Measurements from ENCODE around the gene SCN8A. TPM values are rescaled to one million over a fixed set of nuclear protein-coding genes. Genes with fewer than 3 reads are reported as not detected.
"Not testable (repeated sequence)": the region's sequence is repeated elsewhere in the genome, so short reads cannot be mapped to it uniquely, and the experiment has no call there.

The SCN8A gene
- total RNA-seq = 0.22 TPM
- long read RNA-seq = 0 reads

DNA sequence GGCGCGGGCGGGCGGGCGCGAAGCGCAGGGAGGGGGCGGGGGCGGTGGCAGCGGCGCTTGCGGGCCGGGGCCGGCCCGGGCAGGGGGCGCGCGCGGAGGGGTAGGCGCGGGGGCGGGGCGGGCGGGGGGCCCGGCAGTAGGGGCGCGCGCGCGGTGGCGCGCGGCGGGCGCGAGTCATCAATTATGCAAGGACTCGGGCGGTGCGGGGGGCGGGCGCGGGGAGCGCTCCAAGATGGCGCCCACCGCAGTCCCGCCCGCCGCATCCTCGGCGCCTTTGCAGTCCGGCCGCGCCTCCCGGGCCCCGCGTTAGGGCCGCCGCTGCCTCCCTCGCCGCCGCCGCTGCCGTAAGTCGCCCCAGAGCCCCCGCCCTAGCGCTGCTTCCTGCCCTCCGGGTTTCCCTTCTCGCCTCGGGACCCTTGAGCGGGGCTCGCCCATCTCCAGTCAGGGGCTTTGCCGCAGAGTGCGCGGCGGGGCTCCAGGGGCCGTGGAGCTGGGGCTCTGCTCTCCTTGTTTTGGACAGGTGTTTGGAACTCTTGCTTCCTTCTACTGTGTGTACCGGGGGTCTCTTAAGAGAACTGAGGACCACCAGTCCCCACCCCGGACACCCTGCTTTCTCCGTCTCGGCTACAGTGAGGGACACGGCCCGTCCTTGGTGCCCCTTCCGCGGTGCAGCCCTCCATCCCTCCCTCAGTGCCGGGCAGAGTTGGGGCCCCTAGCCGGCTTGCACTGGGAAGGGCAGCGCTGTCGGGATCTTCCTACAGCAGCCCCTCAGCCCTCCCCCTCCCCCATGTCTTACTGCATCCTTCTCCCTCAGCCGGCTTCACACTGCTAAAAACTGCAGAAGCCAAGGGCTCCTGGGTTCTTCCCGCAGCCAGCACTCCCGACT lies at the start of gene SCN8A:
Gene SCN8A (plus strand): TSS at position 218 of the 886 bp plus-strand sequence. CDS start 71,585 bp downstream, outside the sequence.
- DNase-seq = peak; percentile 45
- ATAC-seq = peak; percentile 43
- intact Hi-C loops (cut with micrococcal nuclease) = no loop called here

DNA sequence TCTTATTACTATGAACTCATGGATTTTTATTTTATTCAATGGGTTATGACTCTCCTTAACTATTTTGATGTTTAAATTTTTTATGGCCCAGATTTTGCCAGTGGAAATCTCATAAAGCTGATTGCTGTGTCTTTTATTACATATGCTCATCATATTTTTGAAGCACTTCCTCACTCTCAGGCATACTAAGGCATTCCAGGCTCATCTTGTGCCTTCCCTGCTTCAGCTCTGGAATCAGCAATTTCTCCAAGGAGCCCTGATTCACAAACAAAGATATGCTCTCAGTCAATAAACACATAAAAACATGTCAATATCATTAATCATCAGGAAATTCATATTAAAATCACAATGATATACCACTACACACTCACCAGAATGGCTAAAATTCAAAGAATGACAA lies 44.9 kb upstream of the SCN8A start:
- DNase-seq = no peak
- intact Hi-C loops (cut with micrococcal nuclease) = no loop called here
- no peak for ATAC-seq

DNA sequence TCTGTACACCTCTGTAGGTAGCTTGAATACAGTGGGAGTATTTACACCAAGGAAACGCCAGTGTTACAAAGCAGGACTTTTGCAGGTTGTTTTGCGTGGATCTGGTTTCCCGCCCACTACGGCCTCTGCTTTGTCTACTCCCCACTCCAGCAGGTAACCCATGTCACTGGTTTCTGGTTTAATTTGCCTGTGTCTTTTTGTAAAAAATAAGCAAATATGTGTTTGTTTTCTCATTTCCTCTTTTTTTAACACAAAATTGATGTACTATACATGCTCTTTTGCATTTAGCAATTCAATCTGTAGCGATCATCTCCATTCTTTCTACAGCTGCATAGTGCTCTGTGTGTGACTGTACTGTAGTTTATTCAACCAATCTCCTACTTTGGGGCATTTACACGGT lies 43.4 kb upstream of the SCN8A start:
- ATAC-seq (no peak), DNase-seq (no peak)
- intact Hi-C loops (cut with micrococcal nuclease) = no loop called here

DNA sequence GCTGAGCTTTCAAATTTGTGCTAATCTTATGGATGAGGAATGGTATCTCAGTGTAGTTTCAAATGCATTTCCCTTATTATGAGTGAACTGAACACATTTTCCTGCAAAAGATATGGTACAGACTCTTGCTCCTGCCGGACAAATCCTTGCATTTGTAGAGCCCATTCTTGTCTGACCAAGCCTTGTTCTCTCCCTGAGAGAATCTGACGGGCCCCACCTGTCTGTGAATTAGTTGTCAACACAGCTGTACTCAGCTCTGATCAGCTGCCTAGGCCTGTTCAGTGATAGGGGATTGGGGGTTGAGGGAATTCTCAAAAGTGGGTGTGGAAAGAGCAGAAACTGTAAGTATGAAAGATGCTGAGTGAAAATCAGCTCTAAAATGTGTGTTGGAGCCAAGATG lies 42.8 kb upstream of the SCN8A start:
- ATAC-seq (no peak), DNase-seq (no peak)
- intact Hi-C loops (cut with micrococcal nuclease) = no loop called here

DNA sequence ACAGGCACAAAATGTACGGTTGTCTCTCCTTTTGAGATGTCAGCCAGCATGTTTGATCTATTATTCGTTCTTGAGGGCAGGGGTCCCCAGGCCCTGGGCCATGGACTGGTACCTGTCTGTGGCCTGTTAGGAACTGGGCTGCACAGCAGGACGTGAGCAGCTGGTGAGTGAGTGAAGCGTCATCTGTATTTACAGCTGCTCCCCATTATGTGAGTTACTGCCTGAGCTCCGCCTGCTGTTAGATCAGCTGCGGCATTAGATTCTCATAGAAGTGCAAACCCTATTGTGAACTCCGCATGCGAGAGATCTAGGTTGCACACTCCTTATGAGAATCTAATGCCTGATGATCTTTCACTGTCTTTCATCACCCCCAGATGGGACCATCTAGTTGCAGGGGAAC lies 41.4 kb upstream of the SCN8A start:
- ATAC-seq = no peak
- intact Hi-C loops (cut with micrococcal nuclease) = no loop called here
- DNase-seq = no peak

DNA sequence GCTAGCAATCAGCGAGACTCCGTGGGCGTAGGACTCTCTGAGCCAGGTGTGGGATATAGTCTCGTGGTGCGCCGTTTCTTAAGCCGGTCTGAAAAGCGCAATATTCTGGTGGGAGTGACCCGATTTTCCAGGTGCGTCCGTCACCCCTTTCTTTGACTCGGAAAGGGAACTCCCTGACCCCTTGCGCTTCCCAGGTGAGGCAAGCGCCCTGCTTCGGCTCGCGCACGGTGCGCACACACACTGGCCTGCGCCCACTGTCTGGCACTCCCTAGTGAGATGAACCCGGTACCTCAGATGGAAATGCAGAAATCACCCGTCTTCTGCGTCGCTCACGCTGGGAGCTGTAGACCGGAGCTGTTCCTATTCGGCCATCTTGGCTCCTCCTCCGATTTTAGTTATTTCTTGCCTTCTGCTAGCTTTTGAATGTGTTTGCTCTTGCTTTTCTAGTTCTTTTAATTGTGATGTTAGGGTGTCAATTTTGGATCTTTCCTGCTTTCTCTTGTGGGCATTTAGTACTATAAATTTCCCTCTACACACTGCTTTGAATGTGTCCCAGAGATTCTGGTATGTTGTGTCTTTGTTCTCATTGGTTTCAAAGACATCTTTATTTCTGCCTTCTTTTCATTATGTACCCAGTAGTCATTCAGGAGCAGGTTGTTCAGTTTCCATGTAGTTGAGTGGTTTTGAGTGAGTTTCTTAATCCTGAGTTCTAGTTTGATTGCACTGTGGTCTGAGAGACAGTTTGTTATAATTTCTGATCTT lies 22.6 kb upstream of the SCN8A start:
- intact Hi-C loops (cut with micrococcal nuclease); DNase-seq; ATAC-seq: not testable (repeated sequence)

DNA sequence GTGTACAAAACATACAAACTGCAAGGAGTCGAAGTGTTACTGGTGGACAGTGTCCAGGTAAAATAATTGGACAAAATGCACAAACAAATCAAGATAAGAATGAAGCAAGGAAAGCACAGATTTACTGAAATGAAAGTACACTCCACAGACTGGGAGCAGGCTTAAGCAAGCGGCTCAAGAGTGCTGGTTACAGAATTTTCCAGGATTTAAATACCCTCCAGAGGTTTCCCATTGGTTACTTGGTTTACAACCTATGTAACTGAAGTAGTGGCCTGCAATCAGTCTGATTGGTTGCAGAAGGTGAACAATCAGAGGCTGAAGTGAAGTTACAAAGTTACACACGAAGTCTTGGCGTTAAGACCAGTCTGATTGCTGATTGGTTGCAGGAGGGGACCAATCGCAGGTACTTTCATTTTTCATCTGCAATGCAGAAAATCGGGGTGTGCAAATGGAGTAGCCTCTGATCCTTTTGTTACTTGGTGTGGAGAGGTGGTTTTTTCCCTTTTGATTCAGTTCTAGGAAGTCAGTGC lies 11.6 kb upstream of the SCN8A start:
- no peak for DNase-seq
- no peak for ATAC-seq
- intact Hi-C loops (cut with micrococcal nuclease) = no loop called here

DNA sequence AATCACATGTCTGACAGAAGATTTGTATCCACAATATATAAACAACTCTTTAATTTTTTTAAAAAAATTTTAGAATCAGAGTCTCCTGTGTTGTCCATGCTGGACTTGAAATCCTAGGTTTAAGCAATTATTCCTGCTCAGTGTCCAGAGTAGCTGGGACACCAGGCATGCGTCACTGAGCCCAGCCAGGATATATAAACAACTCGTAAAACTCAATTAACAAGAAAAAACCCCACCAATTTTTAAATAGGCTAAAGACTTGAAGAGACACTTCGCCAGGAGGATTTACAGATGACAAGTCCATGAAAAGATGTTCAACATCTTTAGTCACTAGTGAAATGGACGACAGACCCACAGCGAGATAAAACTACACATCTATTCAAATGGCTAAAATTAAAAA lies 2.0 kb upstream of the SCN8A start:
- intact Hi-C loops (cut with micrococcal nuclease) = no loop called here
- ATAC-seq = no peak

DNA sequence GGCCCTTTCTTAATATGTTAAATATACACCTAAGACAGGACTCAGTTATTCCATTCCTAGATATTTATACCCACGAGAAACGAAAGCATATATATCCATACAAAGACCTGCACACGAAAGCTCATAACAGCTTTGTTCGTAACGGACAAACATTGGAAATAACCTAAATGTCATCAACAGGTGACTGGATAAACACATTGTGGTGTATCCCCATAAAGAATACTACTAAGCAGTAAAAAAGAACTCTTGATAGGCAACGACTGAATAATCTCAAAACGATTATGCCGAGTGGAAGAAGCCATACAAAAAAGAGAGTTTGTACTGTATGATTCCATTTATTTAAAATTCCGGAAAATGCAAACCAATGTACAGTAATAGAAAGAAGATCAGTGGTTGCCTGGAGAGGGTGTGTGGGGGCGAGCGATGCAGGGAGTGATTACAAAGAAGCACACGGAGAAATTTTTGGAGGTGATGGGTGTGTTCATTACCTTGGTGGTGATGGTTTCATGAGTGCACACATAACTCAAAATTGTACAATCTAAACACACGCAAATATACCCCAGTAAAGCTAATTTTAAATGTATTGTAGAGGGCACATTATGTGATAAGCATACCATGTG lies 1.4 kb upstream of the SCN8A start:
- no peak for ATAC-seq
- intact Hi-C loops (cut with micrococcal nuclease) = no loop called here
- no peak for DNase-seq

More for the DNA sequence above, 2.0 kb upstream of the SCN8A start:
- no peak for DNase-seq

DNA sequence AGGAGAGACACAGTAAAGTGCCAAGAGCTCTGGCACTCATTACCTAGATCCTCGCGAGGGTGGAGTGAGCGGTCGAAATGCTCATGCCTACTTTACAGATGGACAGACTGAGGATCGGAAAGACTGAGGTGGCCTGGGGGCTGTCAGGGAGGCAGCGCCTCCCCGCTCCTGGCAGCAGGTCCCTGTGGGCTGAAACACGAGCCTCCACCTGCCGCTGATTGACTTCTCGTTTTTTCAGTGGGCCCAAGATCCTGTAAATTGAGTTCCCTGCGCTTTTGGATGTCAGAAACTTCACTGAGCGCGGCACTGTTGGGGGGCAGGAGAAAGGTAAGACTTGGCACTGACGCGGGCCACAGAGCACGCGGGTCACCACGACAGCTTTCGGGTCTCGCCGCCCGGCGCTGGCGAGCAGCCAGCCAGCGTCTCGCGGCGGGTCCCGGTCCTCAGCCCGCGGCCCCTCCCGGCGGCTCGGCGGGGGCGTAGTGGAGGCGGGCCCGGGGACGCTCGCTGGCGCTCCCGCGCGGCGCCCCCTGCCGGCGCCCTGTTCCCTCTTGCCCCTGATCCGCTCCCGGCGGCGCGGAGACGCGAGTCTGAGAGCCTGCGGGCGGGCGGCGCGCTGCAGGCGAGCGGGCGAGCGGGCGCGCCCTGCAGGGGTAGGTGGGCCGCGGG lies 552 bp upstream of the SCN8A start:
- DNase-seq (peak; percentile 79), ATAC-seq (peak; percentile 78)
- intact Hi-C loops (cut with micrococcal nuclease) = no loop called here

DNA sequence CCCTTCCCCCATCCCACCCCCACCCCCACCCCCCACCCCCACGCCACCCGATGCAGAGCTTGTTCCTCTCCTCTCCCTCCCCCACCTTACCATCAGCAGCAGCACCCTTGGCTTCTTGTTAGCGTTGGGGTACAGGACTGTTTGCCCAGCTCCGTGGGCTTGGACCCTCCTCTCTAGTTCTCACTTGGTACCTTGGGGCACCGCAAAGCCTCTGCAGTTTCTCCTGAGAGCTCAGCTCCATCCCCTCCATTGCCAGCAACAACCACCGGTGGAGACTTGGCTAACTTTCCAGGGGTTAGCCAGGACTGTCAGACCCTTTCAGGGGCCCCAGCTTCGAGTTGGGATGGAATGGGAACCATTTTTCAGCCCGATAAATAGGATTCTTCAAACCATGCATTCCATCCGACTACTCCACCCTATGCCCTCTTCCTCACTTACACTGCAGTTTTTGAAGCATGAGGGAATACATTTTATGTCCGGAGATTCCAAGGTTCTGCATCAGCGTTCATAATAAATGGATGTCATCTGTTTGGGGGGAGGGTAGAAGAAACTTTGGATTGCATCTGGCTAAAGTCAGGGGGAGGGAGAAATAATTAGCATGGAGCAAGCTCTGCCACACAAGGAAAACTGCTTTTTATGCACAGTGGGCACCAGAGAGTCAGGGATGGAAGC lies 1.1 kb downstream of the SCN8A start:
- ATAC-seq = no peak
- DNase-seq = no peak
- intact Hi-C loops (cut with micrococcal nuclease) = no loop called here

DNA sequence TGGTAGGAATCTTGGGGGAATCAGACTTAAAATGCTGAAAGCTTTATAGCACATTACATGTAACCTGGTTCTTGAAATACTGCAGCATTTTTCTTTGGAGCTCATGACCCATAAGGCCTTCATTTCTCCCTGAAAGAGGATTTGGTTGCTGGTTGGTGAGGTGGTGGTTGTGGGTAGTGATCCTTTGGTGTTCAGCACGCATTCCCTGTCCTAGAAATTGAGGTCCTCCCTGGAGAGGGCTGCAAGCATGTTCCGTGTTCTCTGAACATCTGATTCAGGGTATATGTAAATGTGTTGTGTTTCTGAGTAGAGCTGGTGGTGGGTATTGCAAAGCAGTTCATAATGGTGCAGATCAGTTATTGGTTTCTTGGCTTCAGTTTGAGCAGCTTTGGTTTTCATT lies 2.0 kb downstream of the SCN8A start:
- intact Hi-C loops (cut with micrococcal nuclease) = no loop called here
- no peak for ATAC-seq
- no peak for DNase-seq

DNA sequence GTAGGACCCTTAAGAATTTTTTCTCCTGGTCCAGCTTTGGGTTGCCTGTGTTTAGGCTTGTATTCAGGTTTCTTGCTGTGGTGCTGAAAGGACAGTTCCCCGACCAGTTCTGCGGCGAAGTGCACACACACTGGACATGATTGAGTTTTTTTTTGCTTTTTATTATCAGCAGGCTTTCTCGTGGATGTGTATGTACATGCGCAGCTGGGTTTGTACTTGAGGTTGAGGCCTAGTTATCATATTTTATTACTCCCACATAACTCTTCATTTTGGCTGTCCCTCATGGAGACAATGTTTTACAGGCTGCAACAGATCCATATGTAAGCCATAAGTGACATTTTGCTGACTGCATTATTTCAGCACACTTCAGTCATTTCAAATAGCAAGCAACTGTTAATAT lies 2.5 kb downstream of the SCN8A start:
- no peak for DNase-seq
- intact Hi-C loops (cut with micrococcal nuclease) = no loop called here
- ATAC-seq = no peak

DNA sequence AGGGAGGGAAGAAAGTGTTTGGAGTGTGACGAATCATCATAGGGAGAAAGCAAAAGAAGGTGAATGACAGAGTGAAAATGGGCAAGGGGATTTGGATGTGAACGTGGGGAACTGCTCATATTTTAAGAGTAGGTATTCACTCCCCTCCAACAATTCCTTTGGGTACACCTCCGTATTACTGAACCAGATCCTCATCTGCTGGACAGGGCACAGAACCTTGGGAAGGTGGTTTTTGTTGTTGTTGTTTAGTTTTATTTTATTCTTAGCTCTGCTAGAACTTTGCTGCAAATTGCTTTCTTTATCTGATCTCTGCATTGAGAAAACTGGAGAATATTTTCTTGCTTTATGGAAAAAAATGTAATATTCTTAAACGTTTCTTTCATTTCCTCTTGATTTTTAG lies 7.1 kb downstream of the SCN8A start:
- intact Hi-C loops (cut with micrococcal nuclease) = no loop called here
- ATAC-seq (no peak), DNase-seq (no peak)

DNA sequence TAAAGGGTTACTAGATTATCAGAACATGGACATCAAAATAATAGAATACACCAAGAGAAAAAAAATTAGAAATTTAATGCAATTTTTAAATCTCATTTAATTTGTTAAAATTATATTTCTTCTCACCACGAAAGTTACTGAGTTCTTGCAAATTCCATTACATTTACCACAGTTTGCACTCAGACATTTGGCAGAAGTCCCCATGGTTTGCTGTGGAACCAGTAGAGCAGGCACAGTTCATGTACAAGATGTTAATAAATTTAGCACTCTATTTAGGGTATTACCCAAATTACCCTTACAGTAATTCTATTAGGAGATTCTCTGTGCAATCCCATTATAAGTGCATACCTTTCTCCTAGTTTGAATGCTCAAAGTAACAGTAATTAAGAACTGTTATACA lies 9.7 kb downstream of the SCN8A start:
- ATAC-seq (no peak), DNase-seq (no peak)
- intact Hi-C loops (cut with micrococcal nuclease) = no loop called here

DNA sequence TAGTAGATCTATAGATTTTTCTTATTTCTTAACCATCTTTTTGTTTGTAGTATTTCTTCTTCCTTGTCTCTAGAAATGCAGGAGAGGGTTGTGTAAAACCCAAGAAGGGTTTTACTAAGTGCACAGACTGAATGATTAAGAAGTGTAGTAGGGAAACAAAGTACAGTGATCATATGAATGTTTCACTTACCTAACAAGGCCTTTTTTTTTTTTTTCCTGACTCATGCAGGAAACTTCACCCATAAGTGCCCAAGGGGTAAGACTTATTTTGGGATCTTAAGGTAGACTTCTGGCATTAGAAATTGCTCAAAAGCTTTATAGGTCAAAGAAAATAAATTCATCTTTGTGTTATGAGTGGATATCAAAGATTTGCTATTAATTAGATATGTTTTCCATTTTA lies 10.2 kb downstream of the SCN8A start:
- ATAC-seq (no peak), DNase-seq (no peak)
- intact Hi-C loops (cut with micrococcal nuclease) = no loop called here

DNA sequence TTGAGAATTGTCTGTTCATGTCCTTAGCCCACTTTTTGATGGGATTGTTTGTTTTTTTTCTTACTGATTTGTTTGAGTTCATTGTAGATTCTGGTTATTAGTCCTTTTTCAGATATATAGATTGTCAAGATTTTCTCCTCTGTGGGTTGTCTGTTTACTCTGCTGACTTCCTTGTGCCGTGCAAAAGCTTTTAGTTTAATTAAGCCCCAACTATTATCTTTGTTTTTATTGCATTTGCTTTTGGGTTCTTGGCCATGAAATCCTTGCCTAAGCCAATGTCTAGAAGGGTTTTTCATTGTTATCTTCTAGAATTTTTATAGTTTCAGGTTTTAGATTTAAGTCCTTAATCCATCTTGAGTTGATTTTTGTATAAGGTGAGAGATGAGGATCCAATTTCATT lies 14.9 kb downstream of the SCN8A start:
- ATAC-seq; intact Hi-C loops (cut with micrococcal nuclease); DNase-seq: not testable (repeated sequence)

DNA sequence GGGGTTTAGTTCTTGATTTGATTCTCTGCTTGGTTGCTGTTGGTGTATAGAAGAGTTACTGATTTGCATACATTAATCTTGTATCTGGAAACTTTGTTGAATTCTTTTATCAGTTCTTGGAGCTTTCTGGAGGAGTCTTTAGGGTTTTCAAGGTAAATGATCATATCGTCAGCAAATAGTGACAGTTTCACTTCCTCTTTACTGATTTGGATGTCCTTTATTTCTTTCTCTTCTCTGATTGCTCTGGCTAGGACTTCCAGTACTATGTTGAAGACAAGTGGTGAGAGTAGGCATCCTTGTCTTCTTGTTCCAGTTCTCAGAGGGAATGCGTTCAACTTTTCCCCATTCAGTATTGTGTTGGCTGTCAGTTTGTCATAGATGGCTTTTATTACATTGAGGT lies 16.2 kb downstream of the SCN8A start:
- intact Hi-C loops (cut with micrococcal nuclease); DNase-seq; ATAC-seq: not testable (repeated sequence)

DNA sequence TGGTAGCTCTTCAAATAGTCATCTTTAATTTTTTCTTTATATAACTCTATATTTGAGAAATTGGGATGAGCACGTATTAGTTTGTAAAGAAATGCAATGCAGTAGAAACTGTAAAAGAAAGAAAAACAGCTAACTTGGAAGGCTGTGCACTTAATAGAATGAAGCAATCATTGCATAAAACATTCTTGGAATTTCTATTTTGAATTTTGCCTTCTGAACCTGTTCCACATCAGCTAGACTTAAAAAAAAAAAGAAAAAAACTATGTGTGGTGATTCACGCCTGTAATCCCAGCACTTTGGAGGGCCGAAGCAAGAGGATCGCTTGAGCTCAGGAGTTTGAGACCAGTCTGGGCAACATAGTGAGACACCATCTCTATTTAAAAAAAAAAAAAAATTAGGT lies 29.4 kb downstream of the SCN8A start:
- intact Hi-C loops (cut with micrococcal nuclease) = no loop called here
- ATAC-seq (no peak), DNase-seq (no peak)

Data from left ventricle myocardium superior (tissue), 1 donor.